Stomach (tissue), 4 donors: ENCODE data around the gene SBF2.

Experiments
- EP300 ChIP-seq: sonication (generic); formaldehyde crosslinking; IDR thresholded peaks from one replicate; pipeline ENCODE4 v1.6.1; 2017; ENCODE audit warnings: antibody characterized with exemption
- POLR2A ChIP-seq, 4 donors: fragments of 450-650 bp; IDR thresholded peaks; one replicate each; pipeline ENCODE4 v1.6.1; 2016; ENCODE audit warnings: antibody characterized with exemption in 4 of 4, control low read depth in 2 of 4, mild to moderate bottlenecking in 1 of 4, moderate library complexity in 1 of 4
- TF ChIP-seq, protein P1 (sequence below), 7 experiments: fragments of 450-650 bp in 4 of 7; fragments of 200-600 bp in 3 of 7; sonication (generic) in 3 of 7; IDR thresholded peaks; one replicate each; pipeline ENCODE4 v1.5.1; 2016 to 2019; ENCODE audit warnings: antibody characterized with exemption in 7 of 7, control low read depth in 2 of 7, mild to moderate bottlenecking in 1 of 7

GRCh38 chr11:10160350-10160749, 133.7 kb downstream of the SBF2 start:
- TF ChIP-seq, protein P1, sequence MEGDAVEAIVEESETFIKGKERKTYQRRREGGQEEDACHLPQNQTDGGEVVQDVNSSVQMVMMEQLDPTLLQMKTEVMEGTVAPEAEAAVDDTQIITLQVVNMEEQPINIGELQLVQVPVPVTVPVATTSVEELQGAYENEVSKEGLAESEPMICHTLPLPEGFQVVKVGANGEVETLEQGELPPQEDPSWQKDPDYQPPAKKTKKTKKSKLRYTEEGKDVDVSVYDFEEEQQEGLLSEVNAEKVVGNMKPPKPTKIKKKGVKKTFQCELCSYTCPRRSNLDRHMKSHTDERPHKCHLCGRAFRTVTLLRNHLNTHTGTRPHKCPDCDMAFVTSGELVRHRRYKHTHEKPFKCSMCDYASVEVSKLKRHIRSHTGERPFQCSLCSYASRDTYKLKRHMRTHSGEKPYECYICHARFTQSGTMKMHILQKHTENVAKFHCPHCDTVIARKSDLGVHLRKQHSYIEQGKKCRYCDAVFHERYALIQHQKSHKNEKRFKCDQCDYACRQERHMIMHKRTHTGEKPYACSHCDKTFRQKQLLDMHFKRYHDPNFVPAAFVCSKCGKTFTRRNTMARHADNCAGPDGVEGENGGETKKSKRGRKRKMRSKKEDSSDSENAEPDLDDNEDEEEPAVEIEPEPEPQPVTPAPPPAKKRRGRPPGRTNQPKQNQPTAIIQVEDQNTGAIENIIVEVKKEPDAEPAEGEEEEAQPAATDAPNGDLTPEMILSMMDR (IDR thresholded peaks at IDR 0.05), result no peak
- TF ChIP-seq POLR2A (IDR thresholded peaks at IDR 0.05), result no peak
- no peak for TF ChIP-seq EP300
